Activated T-helper 1 cell treated with anti-CD3 and anti-CD28 coated beads, Interleukin-12 subunit alpha, Interleukin-12 subunit beta, Interleukin-2, Interleukin-4 antibody, amounts not matched to agents 30 ng/mL and 10 ng/mL and 1 ng/mL, durations not matched to agents 14 hours and 24 hours and 36 hours (primary cell): ENCODE measurements around the gene SNTB2. TPM values are rescaled to one million over a fixed set of nuclear protein-coding genes. Genes with fewer than 3 reads are reported as not detected.
A peak's percentile ranks its signal among the peaks of the same experiment; 100 is the strongest.
"Not testable (repeated sequence)": the region's sequence is repeated elsewhere in the genome, so short reads cannot be mapped to it uniquely, and the experiment has no call there.

Experiments used
- DNase-seq: peaks from one replicate; pipeline ENCODE4 v3.0.0; 2021; ENCODE audit warnings: low spot score
- H3K27ac Mint-ChIP-seq: one replicate; pipeline ENCODE4 v1.8.0; 2021; ENCODE audit warnings: mild to moderate bottlenecking, mixed read lengths
- H3K27me3 Mint-ChIP-seq: one replicate; pipeline ENCODE4 v1.8.0; 2022; ENCODE audit warnings: mild to moderate bottlenecking, moderate library complexity, mixed read lengths; ENCODE audit not compliant: insufficient read depth
- H3K36me3 Mint-ChIP-seq: one replicate; pipeline ENCODE4 v1.8.0; 2021; ENCODE audit warnings: low read depth, mixed read lengths
- H3K4me1 Mint-ChIP-seq: one replicate; pipeline ENCODE4 v1.8.0; 2021; ENCODE audit warnings: low read depth, mixed read lengths
- H3K4me3 Mint-ChIP-seq: one replicate; pipeline ENCODE4 v1.8.0; 2021; ENCODE audit warnings: mild to moderate bottlenecking, moderate library complexity, mixed read lengths
- H3K9me3 Mint-ChIP-seq: one replicate; pipeline ENCODE4 v1.8.0; 2021; ENCODE audit warnings: mixed read lengths
- intact Hi-C: fragments of 100-400 bp; cut with micrococcal nuclease; formaldehyde crosslinking; loops from one replicate; pipeline ENCODE4 v1.15.1; 2024
- total RNA-seq: library from RNA; stranded (reverse); gene quantifications from 2 replicates; pipeline ENCODE4 v1.2.3, GENCODE V29; 2022

Gene SNTB2
- total RNA-seq, 1 donor from 2014 or later = 29.4 TPM

DNA sequence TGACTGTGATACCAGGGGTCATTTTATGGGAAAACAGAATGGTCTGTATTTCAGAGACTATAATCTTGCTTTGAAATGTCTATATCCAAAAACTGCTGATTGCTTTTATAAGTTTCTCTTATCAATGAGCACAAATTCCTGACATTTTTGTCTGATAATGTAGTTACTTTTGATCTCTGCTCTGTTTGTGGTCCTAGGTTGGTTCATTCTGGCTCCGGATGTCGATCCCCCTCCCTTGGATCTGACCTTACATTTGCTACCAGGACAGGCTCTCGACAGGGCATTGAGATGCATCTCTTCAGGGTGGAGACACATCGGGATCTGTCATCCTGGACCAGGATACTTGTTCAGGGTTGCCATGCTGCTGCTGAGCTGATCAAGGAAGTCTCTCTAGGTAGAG lies 96.9 kb downstream of the SNTB2 start:
- no peaks in the 10 kb centered on the region for H3K9me3 Mint-ChIP-seq
- peaks cover 5% of the 10 kb centered on the region for H3K4me1 Mint-ChIP-seq
- H3K27me3 Mint-ChIP-seq = no peaks in the 10 kb centered on the region
- intact Hi-C loops = no loop called here
- H3K4me3 Mint-ChIP-seq = no peak overlapping the region
- peaks cover 3% of the 10 kb centered on the region for H3K36me3 Mint-ChIP-seq
- no peak overlapping the region for H3K27ac Mint-ChIP-seq
- no peak for DNase-seq

GRCh38 chr16:69285240-69285639 lies 98.3 kb downstream of the SNTB2 start:
- Mint-ChIP-seq H3K4me3 (no peak overlapping the region), H3K9me3 (no peaks in the 10 kb centered on the region), H3K36me3 (peaks cover 3% of the 10 kb centered on the region), H3K27ac (no peak overlapping the region), H3K4me1 (peaks cover 5% of the 10 kb centered on the region), H3K27me3 (no peaks in the 10 kb centered on the region)
- no peak for DNase-seq
- intact Hi-C loops = loop anchor here (5.0 kb wide), 2 partner anchors 118 to 438 kb away; no protein-coding TSS in a partner anchor

DNA sequence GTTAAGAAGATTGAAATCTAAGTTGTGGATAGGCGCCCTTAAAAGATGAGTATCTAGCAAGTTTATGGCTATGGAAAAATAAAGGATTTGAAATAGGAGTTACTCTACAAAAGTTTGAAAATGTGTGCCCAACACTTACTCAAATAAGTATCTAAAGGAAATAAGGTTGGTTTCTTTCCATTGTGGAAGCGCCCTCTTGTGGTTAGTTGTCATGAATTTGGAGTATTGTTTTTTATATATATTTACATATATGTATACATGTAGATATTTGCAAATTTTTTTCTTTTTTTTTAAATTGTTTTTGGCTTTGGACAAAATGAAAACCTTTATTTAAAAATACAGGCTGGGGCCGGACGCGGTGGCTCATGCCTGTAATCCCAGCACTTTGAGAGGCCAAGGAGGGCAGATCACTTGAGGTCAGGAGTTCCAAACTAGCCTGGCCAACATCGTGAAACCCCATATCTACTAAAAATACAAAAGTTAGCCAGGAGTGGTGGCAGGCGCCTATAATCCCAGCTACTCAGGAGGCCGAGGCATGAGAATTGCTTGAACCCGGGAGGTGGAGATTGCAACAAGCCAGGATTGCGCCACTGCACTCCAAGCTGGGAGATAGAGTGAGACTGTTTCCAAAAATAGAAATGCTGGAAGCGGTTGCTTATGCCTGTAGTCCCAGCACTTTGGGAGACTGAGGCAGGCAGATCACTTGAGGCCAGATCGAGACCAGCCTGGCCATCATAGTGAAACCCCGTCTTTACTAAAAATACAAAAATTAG lies 100.2 kb downstream of the SNTB2 start:
- Mint-ChIP-seq H3K27me3 (no peaks in the 10 kb centered on the region), H3K27ac (no peak overlapping the region), H3K4me3 (no peak overlapping the region), H3K36me3 (peaks cover 3% of the 10 kb centered on the region), H3K9me3 (no peaks in the 10 kb centered on the region), H3K4me1 (peaks cover 5% of the 10 kb centered on the region)
- intact Hi-C loops = loop anchor here (1.0 to 5.0 kb wide), 4 partner anchors 100 to 440 kb away; partner anchors contain the start of gene SNTB2
- peak; percentile 12 for DNase-seq

DNA sequence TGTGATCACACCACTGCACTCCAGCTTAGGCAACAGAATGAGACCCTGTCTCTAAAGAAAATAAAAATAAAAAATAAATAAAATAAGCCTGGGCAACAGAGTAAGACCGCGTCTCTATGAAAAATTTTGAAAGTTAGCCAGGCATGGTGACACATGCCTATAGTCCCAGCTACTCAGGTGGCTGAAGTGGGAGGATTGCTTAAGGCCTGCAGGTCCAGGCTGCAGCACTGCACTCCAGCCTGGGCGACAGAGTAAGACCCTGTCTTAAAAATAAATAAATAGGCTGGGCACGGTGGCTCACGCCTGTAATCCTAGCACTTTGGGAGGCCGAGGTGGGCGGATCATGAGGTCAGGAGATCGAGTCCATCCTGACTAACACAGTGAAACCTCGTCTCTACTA lies 104.7 kb downstream of the SNTB2 start:
- H3K4me1 Mint-ChIP-seq, DNase-seq, H3K27ac Mint-ChIP-seq, intact Hi-C loops, H3K4me3 Mint-ChIP-seq, H3K9me3 Mint-ChIP-seq, H3K27me3 Mint-ChIP-seq, H3K36me3 Mint-ChIP-seq: not testable (repeated sequence)

DNA sequence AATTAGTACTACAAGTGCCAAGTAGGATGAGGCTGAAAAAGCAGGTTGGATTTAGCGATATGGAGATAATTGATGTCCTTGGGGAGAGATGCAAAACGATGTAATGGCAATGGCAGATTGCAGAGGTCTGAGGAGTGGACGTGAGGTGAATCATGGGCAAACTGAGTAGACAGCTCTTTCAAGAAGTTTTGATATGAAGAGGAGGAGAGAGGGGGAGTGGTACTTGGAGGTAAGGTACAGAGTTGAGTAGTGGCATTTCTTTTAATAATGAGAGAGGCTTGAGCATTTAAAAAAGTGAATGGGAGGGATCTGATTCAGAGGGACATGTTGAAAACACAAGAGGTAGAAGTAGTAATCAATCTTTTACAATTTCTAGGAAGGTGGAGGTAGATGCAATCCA lies 106.4 kb downstream of the SNTB2 start:
- Mint-ChIP-seq H3K27ac (no peak overlapping the region), H3K9me3 (no peaks in the 10 kb centered on the region), H3K36me3 (peaks cover 4% of the 10 kb centered on the region), H3K4me1 (no peaks in the 10 kb centered on the region), H3K27me3 (no peaks in the 10 kb centered on the region), H3K4me3 (no peak overlapping the region)
- intact Hi-C loops = no loop called here
- no peak for DNase-seq

DNA sequence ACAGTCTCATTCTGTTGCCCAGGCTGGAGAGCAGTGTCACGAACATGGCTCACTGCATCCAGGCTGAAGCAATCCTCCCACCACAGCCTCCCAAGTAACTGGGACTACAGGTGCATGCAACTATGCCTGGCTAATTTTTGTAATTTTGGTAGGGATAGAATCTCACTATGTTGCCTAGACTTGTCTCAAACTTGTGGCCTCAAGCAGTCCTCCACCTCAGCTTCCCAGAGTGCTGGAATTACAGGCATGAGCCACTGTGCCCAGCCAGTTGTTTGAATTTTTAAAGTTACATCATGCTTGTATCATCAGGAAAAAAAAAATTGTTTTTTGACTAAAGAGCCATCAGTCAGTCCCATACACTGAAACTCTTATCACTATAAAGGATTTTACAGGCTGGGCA lies 107.1 kb downstream of the SNTB2 start:
- H3K36me3 Mint-ChIP-seq = peaks cover 4% of the 10 kb centered on the region
- no peaks in the 10 kb centered on the region for H3K9me3 Mint-ChIP-seq
- no peaks in the 10 kb centered on the region for H3K27me3 Mint-ChIP-seq
- intact Hi-C loops = no loop called here
- DNase-seq = no peak
- H3K4me3 Mint-ChIP-seq = no peak overlapping the region
- H3K4me1 Mint-ChIP-seq = no peaks in the 10 kb centered on the region
- no peak overlapping the region for H3K27ac Mint-ChIP-seq

- not testable (repeated sequence) for H3K4me3 Mint-ChIP-seq
Observed at GRCh38 chr16:69296771-69297170, 109.8 kb downstream of the SNTB2 start.

DNA sequence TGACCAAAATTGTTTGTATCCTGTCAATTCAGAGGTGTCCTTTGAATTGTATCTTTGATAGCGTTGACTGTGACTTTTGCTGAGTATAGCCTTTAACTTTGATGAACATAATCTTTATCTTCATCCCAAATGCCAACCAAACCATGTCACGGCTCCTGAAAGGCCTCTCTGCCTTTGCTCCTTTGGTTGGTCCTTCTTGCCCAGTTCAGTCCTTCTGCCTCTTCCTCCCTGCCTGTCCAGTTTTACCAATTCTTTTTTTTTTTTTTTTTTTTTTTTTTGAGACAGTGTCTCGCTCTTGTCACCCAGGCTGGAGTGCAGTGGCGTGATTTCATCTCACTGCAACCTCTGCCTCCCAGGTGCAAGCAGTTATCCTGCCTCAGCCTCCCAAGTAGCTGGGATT lies 111.3 kb downstream of the SNTB2 start:
- Mint-ChIP-seq H3K27ac (peak overlapping the region; percentile 48), H3K36me3 (peaks cover 10% of the 10 kb centered on the region), H3K4me1 (no peaks in the 10 kb centered on the region), H3K9me3 (no peaks in the 10 kb centered on the region), H3K27me3 (no peaks in the 10 kb centered on the region), H3K4me3 (no peak overlapping the region)
- no peak for DNase-seq
- intact Hi-C loops = no loop called here

More at GRCh38 chr16:69296771-69297170, 109.8 kb downstream of the SNTB2 start:
- intact Hi-C loops, H3K36me3 Mint-ChIP-seq, DNase-seq, H3K27ac Mint-ChIP-seq, H3K4me1 Mint-ChIP-seq, H3K9me3 Mint-ChIP-seq, H3K27me3 Mint-ChIP-seq: not testable (repeated sequence)

GRCh38 chr16:69301187-69301586 lies 114.2 kb downstream of the SNTB2 start:
- Mint-ChIP-seq H3K27ac (no peak overlapping the region), H3K9me3 (no peaks in the 10 kb centered on the region), H3K4me3 (no peak overlapping the region), H3K36me3 (peaks cover 15% of the 10 kb centered on the region), H3K27me3 (no peaks in the 10 kb centered on the region), H3K4me1 (no peaks in the 10 kb centered on the region)
- intact Hi-C loops = no loop called here
- DNase-seq = no peak

- no peaks in the 10 kb centered on the region for H3K27me3 Mint-ChIP-seq
- no peak for DNase-seq
Observed at GRCh38 chr16:69301861-69302260, 114.9 kb downstream of the SNTB2 start.

DNA sequence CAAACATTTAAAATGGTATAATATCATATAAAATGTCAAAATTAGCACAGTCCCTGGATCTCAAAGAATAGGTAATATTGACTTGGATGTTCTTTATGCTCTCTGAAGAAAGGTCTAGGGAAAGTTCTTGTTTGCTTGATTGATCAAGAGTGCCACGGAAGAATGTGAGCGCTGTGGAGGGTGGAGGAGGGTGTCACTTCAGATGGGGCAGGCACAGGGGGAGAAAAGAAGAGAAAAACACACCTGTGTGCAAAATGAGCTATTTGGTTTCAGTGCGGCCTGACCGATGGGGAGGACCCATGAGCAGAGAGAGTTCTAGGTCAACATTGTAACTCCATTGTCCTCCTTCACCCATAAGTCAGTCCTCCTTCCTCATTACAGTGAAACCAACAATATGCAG lies 115.3 kb downstream of the SNTB2 start:
- no peak overlapping the region for H3K4me3 Mint-ChIP-seq
- no peak overlapping the region for H3K27ac Mint-ChIP-seq
- intact Hi-C loops = no loop called here
- no peaks in the 10 kb centered on the region for H3K9me3 Mint-ChIP-seq
- no peaks in the 10 kb centered on the region for H3K4me1 Mint-ChIP-seq
- H3K27me3 Mint-ChIP-seq = no peaks in the 10 kb centered on the region
- peaks cover 13% of the 10 kb centered on the region for H3K36me3 Mint-ChIP-seq
- DNase-seq = no peak

More at GRCh38 chr16:69301861-69302260, 114.9 kb downstream of the SNTB2 start:
- H3K36me3 Mint-ChIP-seq = peaks cover 13% of the 10 kb centered on the region
- no peaks in the 10 kb centered on the region for H3K4me1 Mint-ChIP-seq
- intact Hi-C loops = no loop called here
- no peak overlapping the region for H3K27ac Mint-ChIP-seq
- no peaks in the 10 kb centered on the region for H3K9me3 Mint-ChIP-seq
- no peak overlapping the region for H3K4me3 Mint-ChIP-seq

- Mint-ChIP-seq H3K9me3 (no peaks in the 10 kb centered on the region), H3K27me3 (no peaks in the 10 kb centered on the region), H3K4me1 (peaks cover 7% of the 10 kb centered on the region), H3K4me3 (no peak overlapping the region), H3K27ac (no peak overlapping the region), H3K36me3 (peaks cover 8% of the 10 kb centered on the region)
- DNase-seq = no peak
- intact Hi-C loops = no loop called here
Observed at GRCh38 chr16:69306031-69306430, 119.1 kb downstream of the SNTB2 start.

DNA sequence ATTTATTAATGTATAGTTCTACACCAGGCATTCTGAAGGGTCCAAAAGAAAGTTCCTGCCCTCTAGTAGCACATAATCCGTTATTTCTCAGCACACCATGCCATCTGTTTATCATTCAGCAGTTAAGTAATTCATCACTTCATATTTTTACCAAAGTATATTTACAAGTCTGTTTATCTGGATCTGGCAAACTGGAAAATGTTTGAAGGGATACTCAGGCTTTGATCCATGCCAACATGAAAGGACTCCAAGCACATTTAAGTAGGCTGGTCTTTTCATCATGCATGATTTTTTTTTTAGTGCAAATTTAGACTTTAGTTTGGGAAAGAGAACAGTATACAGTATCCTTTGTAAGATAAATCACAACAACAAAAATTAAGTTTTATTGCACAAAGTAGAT lies 120.1 kb downstream of the SNTB2 start:
- intact Hi-C loops = no loop called here
- H3K36me3 Mint-ChIP-seq = peaks cover 12% of the 10 kb centered on the region
- H3K27me3 Mint-ChIP-seq = no peaks in the 10 kb centered on the region
- peaks cover 10% of the 10 kb centered on the region for H3K4me1 Mint-ChIP-seq
- no peaks in the 10 kb centered on the region for H3K9me3 Mint-ChIP-seq
- no peak overlapping the region for H3K27ac Mint-ChIP-seq
- DNase-seq = no peak
- no peak overlapping the region for H3K4me3 Mint-ChIP-seq

- Mint-ChIP-seq H3K27ac (no peak overlapping the region), H3K9me3 (no peaks in the 10 kb centered on the region), H3K4me3 (no peak overlapping the region), H3K36me3 (peaks cover 13% of the 10 kb centered on the region), H3K27me3 (no peaks in the 10 kb centered on the region), H3K4me1 (peaks cover 13% of the 10 kb centered on the region)
- DNase-seq = no peak
- intact Hi-C loops = no loop called here
Observed at GRCh38 chr16:69307856-69308255, 120.9 kb downstream of the SNTB2 start.
